ENCODE measurements around the gene LTA. TPM values are rescaled to one million over a fixed set of nuclear protein-coding genes. Genes with fewer than 3 reads are reported as not detected.

The LTA gene
- total and polyA plus RNA-seq, 2 experiments from 2014 or later = not detected

GRCh38 chr6:31538805-31539400 is 33.2 kb upstream of the LTA start (continued):
- TF ChIP-seq CTCF (conservative IDR thresholded peaks at IDR 0.05; ENCODE audit: low read depth in 2 of 2) (no peak), ETS1 (IDR thresholded peaks at IDR 0.05) (no peak), EZH2 (IDR thresholded peaks at IDR 0.05; ENCODE audit: low read depth, unreplicated experiment) (no peak), NANOG (IDR thresholded peaks at IDR 0.05; ENCODE audit: borderline replicate concordance) (no peak), EZH2phosphoT487 (IDR thresholded peaks at IDR 0.05; ENCODE audit: unreplicated experiment) (no peak), CREB1 (CRISPR knock-in tag; IDR thresholded peaks at IDR 0.05; ENCODE audit: low read depth) (no peak), JUNB (IDR thresholded peaks at IDR 0.05; ENCODE audit: unreplicated experiment) (no peak), ZNF331 (CRISPR knock-in tag; IDR thresholded peaks at IDR 0.05; ENCODE audit: low read depth) (no peak)

GRCh38 chr6:31540640-31541039 is 31.4 kb upstream of the LTA start:
- Histone ChIP-seq H3K4me1 (ENCODE audit: insufficient read depth) (peaks cover 22% of the 10 kb centered on the region), H3F3A (replicated peaks; ENCODE audit: low read depth) (peaks cover 33% of the 10 kb centered on the region), H3K36me3 (ENCODE audit: insufficient read depth) (peaks cover 48% of the 10 kb centered on the region), H3K27ac (ENCODE audit: low read depth) (peak overlapping the region; percentile 99; the same call in 1 of the 2 replicates), H3K9me2 (ENCODE audit: insufficient read depth) (no peaks in the 10 kb centered on the region), H3K4me2 (peak overlapping the region; percentile 94), H3K79me2 (replicated peaks; ENCODE audit: insufficient read depth) (peaks cover 68% of the 10 kb centered on the region), H3K27me3 (ENCODE audit: insufficient read depth) (no peaks in the 10 kb centered on the region), H4K20me1 (replicated peaks; ENCODE audit: insufficient read depth) (peaks cover 53% of the 10 kb centered on the region), H3K4me3 (peak overlapping the region; percentile 80), H2AFZ (no peak overlapping the region)
- TF ChIP-seq CREB1 (CRISPR knock-in tag; IDR thresholded peaks at IDR 0.05; ENCODE audit: low read depth) = no peak
- TF ChIP-seq, protein P1, sequence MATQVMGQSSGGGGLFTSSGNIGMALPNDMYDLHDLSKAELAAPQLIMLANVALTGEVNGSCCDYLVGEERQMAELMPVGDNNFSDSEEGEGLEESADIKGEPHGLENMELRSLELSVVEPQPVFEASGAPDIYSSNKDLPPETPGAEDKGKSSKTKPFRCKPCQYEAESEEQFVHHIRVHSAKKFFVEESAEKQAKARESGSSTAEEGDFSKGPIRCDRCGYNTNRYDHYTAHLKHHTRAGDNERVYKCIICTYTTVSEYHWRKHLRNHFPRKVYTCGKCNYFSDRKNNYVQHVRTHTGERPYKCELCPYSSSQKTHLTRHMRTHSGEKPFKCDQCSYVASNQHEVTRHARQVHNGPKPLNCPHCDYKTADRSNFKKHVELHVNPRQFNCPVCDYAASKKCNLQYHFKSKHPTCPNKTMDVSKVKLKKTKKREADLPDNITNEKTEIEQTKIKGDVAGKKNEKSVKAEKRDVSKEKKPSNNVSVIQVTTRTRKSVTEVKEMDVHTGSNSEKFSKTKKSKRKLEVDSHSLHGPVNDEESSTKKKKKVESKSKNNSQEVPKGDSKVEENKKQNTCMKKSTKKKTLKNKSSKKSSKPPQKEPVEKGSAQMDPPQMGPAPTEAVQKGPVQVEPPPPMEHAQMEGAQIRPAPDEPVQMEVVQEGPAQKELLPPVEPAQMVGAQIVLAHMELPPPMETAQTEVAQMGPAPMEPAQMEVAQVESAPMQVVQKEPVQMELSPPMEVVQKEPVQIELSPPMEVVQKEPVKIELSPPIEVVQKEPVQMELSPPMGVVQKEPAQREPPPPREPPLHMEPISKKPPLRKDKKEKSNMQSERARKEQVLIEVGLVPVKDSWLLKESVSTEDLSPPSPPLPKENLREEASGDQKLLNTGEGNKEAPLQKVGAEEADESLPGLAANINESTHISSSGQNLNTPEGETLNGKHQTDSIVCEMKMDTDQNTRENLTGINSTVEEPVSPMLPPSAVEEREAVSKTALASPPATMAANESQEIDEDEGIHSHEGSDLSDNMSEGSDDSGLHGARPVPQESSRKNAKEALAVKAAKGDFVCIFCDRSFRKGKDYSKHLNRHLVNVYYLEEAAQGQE (IDR thresholded peaks at IDR 0.05; ENCODE audit: unreplicated experiment) = no peak
- no peak for TF ChIP-seq ETS1 (IDR thresholded peaks at IDR 0.05)
- peaks cover 44% of the 10 kb centered on the region for H3K4me1 Mint-ChIP-seq
- peaks cover 61% of the 10 kb centered on the region for H3K36me3 Mint-ChIP-seq (ENCODE audit: low read depth)
- peaks cover 22% of the 10 kb centered on the region for H3K27me3 Mint-ChIP-seq (ENCODE audit: insufficient read depth, low read depth, poor library complexity)
- H3K27ac Mint-ChIP-seq = peak overlapping the region; percentile 79
- H3K4me3 Mint-ChIP-seq = peak overlapping the region; percentile 98
- DNase-seq (ENCODE audit: low spot score) = no peak
- H3K9me3 Mint-ChIP-seq = no peaks in the 10 kb centered on the region; the same call in 2 of the 3 replicates
- no peak for ATAC-seq

Data from GM23338 (cell line).